Esophagus squamous epithelium (tissue), 5 donors: ENCODE results near the gene RAB40B. TPM values are rescaled to one million over a fixed set of nuclear protein-coding genes. Genes with fewer than 3 reads are reported as not detected.

ENCODE experiments used
- DNase-seq: peaks from one replicate; lab custom pipeline; 2025; lab: John Stamatoyannopoulos, UW
- H3K27ac ChIP-seq, 4 donors: fragments of 200-600 bp; sonication (generic); one replicate each; pipeline ENCODE4 v1.5.1; 2016 to 2019; ENCODE audit warnings: mild to moderate bottlenecking in 1 of 4
- H3K27me3 ChIP-seq, 4 donors: fragments of 200-600 bp; sonication (generic); 1 replicate in 3 of 4; 2 replicates in 1 of 4; pipeline versions ENCODE4 v1.5.1 to v1.6.0; 2017 to 2021; ENCODE audit warnings: antibody characterized with exemption in 1 of 4
- H3K36me3 ChIP-seq, 3 donors: fragments of 200-600 bp; sonication (generic); one replicate each; pipeline ENCODE4 v1.5.1; 2016 to 2019
- H3K4me1 ChIP-seq, 3 donors: fragments of 200-600 bp; sonication (generic); one replicate each; pipeline ENCODE4 v1.5.1; 2017 to 2019
- H3K4me3 ChIP-seq, 4 donors: fragments of 200-600 bp; sonication (generic); 1 replicate in 3 of 4; 2 replicates in 1 of 4; pipeline ENCODE4 v1.5.1; 2016 to 2019; ENCODE audit warnings: mild to moderate bottlenecking in 2 of 4, moderate library complexity in 1 of 4
- H3K9me3 ChIP-seq, 3 donors: fragments of 200-600 bp; sonication (generic); one replicate each; pipeline ENCODE4 v1.5.1; 2016 to 2019
- POLR2A ChIP-seq, 4 donors: fragments of 450-650 bp; IDR thresholded peaks; one replicate each; pipeline ENCODE4 v1.6.1; 2017; ENCODE audit warnings: antibody characterized with exemption in 4 of 4, mild to moderate bottlenecking in 4 of 4, moderate library complexity in 3 of 4
- WGBS, 2 donors: methylation state at CpG; one replicate each; pipeline ENCODE4 v1.1.5; 2018; 5-methylcytosine and 5-hydroxymethylcytosine counted together
- intact Hi-C: fragments of 100-400 bp; cut with DNase I; formaldehyde crosslinking; loops from one replicate; pipeline ENCODE4 v1.15.0; 2022
- total RNA-seq, 4 donors: library from RNA; depleted of rRNA; stranded (reverse); fragments of >200 nt; gene quantifications; one replicate each; pipeline ENCODE4 v1.1.0, GENCODE V29; 2016
- TF ChIP-seq, protein P1 (sequence below), 6 experiments: fragments of 450-650 bp in 4 of 6; fragments of 200-600 bp in 2 of 6; sonication (generic) in 2 of 6; IDR thresholded peaks; one replicate each; pipeline ENCODE4 v1.5.1; 2016 to 2019; ENCODE audit warnings: antibody characterized with exemption in 6 of 6, mild to moderate bottlenecking in 4 of 6, moderate library complexity in 4 of 6
- donor health status: DM: yes; HTN: yes; CAD: no.

Gene RAB40B
- total RNA-seq, 4 donors from 2014 or later, result 3.4 to 20.8 (median 9.8) TPM

GRCh38 chr17:82722341-82723013 is 24.0 kb upstream of the RAB40B start:
- no peaks in the 10 kb centered on the region for H3K9me3 ChIP-seq
- no peak for DNase-seq
- peaks cover 6 to 11% (median 10%) of the 10 kb centered on the region in 3 donors for H3K4me1 ChIP-seq
- no peak for TF ChIP-seq POLR2A (IDR thresholded peaks at IDR 0.05)
- TF ChIP-seq, protein P1, sequence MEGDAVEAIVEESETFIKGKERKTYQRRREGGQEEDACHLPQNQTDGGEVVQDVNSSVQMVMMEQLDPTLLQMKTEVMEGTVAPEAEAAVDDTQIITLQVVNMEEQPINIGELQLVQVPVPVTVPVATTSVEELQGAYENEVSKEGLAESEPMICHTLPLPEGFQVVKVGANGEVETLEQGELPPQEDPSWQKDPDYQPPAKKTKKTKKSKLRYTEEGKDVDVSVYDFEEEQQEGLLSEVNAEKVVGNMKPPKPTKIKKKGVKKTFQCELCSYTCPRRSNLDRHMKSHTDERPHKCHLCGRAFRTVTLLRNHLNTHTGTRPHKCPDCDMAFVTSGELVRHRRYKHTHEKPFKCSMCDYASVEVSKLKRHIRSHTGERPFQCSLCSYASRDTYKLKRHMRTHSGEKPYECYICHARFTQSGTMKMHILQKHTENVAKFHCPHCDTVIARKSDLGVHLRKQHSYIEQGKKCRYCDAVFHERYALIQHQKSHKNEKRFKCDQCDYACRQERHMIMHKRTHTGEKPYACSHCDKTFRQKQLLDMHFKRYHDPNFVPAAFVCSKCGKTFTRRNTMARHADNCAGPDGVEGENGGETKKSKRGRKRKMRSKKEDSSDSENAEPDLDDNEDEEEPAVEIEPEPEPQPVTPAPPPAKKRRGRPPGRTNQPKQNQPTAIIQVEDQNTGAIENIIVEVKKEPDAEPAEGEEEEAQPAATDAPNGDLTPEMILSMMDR (IDR thresholded peaks at IDR 0.05), result no peak
- no peak overlapping the region for H3K4me3 ChIP-seq
- 81% methylated on average over 10 to 16 of the region's 19 CpGs for WGBS, 2 donors
- H3K27me3 ChIP-seq, result no peaks in the 10 kb centered on the region
- no peak overlapping the region for H3K27ac ChIP-seq
- H3K36me3 ChIP-seq, result peaks cover 12 to 92% (median 13%) of the 10 kb centered on the region in 3 donors
- intact Hi-C loops, result no loop called here

GRCh38 chr17:82720204-82720603 is 21.7 kb upstream of the RAB40B start:
- TF ChIP-seq, protein P1 (IDR thresholded peaks at IDR 0.05), result no peak
- TF ChIP-seq POLR2A (IDR thresholded peaks at IDR 0.05), result no peak
- DNase-seq, result no peak

DNA sequence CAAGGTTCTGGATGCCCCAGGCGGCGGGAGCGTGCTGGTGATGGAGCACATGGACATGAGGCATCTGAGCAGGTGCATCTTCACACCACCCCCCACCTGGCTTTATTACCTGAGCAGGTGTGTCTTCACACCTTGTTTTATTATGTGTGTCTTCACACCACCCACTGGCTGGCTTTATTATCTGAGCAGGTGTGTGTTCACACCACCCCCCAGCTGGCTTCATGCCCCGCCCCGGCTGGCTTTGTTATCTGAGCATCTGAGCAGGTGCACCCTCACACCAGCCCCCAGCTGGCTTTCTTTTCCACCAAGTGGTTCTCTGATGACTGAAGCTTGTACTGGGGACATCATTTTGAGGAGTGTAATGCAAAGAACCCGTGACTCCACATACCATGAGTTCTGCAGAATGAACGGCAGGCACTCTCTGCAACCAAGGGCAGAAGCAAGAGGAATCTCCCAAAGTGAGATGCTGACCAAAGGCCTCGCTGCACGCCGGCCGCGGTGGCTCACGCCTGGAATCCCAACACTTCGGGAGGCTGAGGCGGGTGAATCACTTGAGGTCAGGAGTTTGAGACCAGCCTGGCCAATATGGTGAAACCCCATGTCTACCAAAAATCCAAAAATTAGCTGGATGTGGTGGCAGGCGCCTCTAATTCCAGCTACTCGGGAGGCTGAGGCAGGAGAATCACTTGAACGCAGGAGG is 20.6 kb upstream of the RAB40B start:
- Histone ChIP-seq H3K4me3 (no peak overlapping the region), H3K27ac (no peak overlapping the region), H3K36me3 (peaks cover 6 to 59% (median 13%) of the 10 kb centered on the region in 3 donors), H3K9me3 (no peaks in the 10 kb centered on the region), H3K27me3 (no peaks in the 10 kb centered on the region), H3K4me1 (peaks cover 13 to 22% (median 19%) of the 10 kb centered on the region in 3 donors)
- TF ChIP-seq, protein P1 (IDR thresholded peaks at IDR 0.05), result no peak
- TF ChIP-seq POLR2A (IDR thresholded peaks at IDR 0.05), result no peak
- intact Hi-C loops, result no loop called here
- DNase-seq, result no peak
- WGBS, 2 donors, result 92 to 96% methylated on average over 4 to 15 of the region's 18 CpGs

More at GRCh38 chr17:82720204-82720603, 21.7 kb upstream of the RAB40B start:
- intact Hi-C loops, result no loop called here
- no peak overlapping the region for H3K27ac ChIP-seq
- 100% methylated on average over 6 of the region's 19 CpGs; no CpG with 5 or more reads in 1 of the 2 donors for WGBS, 2 donors
- H3K36me3 ChIP-seq, result peaks cover 6 to 70% (median 13%) of the 10 kb centered on the region in 3 donors
- H3K9me3 ChIP-seq, result no peaks in the 10 kb centered on the region
- H3K4me1 ChIP-seq, result peaks cover 13 to 22% (median 19%) of the 10 kb centered on the region in 3 donors
- H3K4me3 ChIP-seq, result no peak overlapping the region
- H3K27me3 ChIP-seq, result no peaks in the 10 kb centered on the region

- intact Hi-C loops, result no loop called here
- peak within 1 kb of the TSS; percentile 87 to 91 (median 88) for H3K27ac ChIP-seq
- peaks cover 13 to 22% (median 19%) of the 10 kb centered on the region in 3 donors for H3K4me1 ChIP-seq
- H3K4me3 ChIP-seq, result peak within 1 kb of the TSS; percentile 75 to 99 (median 84)
- peak; percentile 59 for DNase-seq
- WGBS, 2 donors, result 0 to 1% methylated on average over 18 to 23 of the region's 75 CpGs
- TF ChIP-seq, protein P1 (IDR thresholded peaks at IDR 0.05), result no peak
- peak in 3 of 4 donors; percentile 38 to 72 (median 63) for TF ChIP-seq POLR2A (IDR thresholded peaks at IDR 0.05)
- H3K27me3 ChIP-seq, result no peaks in the 10 kb centered on the region
- H3K36me3 ChIP-seq, result peaks cover 6 to 32% (median 7%) of the 10 kb centered on the region in 3 donors
- H3K9me3 ChIP-seq, result no peaks in the 10 kb centered on the region
Measured at GRCh38 chr17:82716203-82717010, 17.9 kb upstream of the RAB40B start, which contains the start of gene FN3KRP. Gene FN3KRP (plus strand): TSS chr17:82716706. CDS start chr17:82716756, 50 bp downstream.
